Measurements from ENCODE around the gene FCHSD2. TPM values are rescaled to one million over a fixed set of nuclear protein-coding genes. Genes with fewer than 3 reads are reported as not detected.

FCHSD2 gene
- total and polyA plus RNA-seq, 2 of the 13 experiments (the other 11 are each of a cell fraction or from before 2014, with no cell fraction given), result 20.5 to 24.8 TPM

DNA sequence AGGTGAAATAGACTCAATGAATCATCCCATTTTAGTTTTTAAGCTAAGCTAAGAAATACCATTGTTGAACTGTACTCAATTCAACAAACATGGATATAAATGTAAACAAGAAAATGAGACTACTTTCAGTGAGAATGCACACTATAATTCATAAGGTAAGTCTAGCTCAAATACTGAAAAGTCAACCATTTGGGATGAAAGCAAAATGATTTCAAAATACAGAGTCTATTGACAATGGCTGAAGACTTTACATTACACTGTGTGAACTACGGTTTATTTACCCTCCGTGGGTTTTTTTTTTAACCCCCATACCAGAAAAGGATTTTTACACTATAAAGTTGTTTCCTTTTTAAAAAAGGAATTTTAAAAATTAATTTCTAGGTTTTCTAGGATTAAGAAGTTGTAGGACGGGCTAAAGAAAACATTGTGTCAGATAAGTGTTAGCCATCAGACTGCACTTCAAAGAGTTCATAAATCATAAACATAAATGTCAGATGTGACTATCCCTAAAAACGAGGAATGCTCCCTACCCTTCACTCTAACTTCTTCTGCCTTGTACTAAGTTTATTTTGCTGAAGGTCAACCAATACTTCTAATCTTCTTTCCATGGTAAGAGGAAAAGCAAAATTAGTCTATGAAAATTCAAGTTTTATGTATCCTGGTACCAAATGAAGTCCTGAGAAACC, 83.0 kb downstream of the FCHSD2 start (continued):
- TF ChIP-seq ZNF225 (CRISPR knock-in tag; IDR thresholded peaks at IDR 0.05), result no peak
- TF ChIP-seq, protein P1, sequence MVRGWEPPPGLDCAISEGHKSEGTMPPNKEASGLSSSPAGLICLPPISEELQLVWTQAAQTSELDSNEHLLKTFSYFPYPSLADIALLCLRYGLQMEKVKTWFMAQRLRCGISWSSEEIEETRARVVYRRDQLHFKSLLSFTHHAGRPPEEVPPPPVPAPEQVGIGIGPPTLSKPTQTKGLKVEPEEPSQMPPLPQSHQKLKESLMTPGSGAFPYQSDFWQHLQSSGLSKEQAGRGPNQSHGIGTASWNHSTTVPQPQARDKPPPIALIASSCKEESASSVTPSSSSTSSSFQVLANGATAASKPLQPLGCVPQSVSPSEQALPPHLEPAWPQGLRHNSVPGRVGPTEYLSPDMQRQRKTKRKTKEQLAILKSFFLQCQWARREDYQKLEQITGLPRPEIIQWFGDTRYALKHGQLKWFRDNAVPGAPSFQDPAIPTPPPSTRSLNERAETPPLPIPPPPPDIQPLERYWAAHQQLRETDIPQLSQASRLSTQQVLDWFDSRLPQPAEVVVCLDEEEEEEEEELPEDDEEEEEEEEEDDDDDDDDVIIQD (CRISPR knock-in tag; IDR thresholded peaks at IDR 0.05; ENCODE audit: low read depth), result peak; percentile 53; the same call in 1 of the 2 replicates
- TF ChIP-seq, protein P2, sequence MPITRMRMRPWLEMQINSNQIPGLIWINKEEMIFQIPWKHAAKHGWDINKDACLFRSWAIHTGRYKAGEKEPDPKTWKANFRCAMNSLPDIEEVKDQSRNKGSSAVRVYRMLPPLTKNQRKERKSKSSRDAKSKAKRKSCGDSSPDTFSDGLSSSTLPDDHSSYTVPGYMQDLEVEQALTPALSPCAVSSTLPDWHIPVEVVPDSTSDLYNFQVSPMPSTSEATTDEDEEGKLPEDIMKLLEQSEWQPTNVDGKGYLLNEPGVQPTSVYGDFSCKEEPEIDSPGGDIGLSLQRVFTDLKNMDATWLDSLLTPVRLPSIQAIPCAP (CRISPR knock-in tag; IDR thresholded peaks at IDR 0.05; ENCODE audit: low read depth), result no peak
- TF ChIP-seq TEAD2 (CRISPR knock-in tag; IDR thresholded peaks at IDR 0.05), result no peak
- TF ChIP-seq ZFP36 (IDR thresholded peaks at IDR 0.05; ENCODE audit: borderline replicate concordance, low read depth, low read length, partially characterized antibody), result no peak
- no peak for TF ChIP-seq MTA3 (CRISPR knock-in tag; IDR thresholded peaks at IDR 0.05)
- no peak for TF ChIP-seq ZNF629 (CRISPR knock-in tag; conservative IDR thresholded peaks at IDR 0.05)
- TF ChIP-seq ZNF883 (CRISPR knock-in tag; IDR thresholded peaks at IDR 0.05; ENCODE audit: not compliant biosample characterization), result no peak
- TF ChIP-seq CENPX (CRISPR knock-in tag; IDR thresholded peaks at IDR 0.05), result no peak
- TF ChIP-seq, protein P3, sequence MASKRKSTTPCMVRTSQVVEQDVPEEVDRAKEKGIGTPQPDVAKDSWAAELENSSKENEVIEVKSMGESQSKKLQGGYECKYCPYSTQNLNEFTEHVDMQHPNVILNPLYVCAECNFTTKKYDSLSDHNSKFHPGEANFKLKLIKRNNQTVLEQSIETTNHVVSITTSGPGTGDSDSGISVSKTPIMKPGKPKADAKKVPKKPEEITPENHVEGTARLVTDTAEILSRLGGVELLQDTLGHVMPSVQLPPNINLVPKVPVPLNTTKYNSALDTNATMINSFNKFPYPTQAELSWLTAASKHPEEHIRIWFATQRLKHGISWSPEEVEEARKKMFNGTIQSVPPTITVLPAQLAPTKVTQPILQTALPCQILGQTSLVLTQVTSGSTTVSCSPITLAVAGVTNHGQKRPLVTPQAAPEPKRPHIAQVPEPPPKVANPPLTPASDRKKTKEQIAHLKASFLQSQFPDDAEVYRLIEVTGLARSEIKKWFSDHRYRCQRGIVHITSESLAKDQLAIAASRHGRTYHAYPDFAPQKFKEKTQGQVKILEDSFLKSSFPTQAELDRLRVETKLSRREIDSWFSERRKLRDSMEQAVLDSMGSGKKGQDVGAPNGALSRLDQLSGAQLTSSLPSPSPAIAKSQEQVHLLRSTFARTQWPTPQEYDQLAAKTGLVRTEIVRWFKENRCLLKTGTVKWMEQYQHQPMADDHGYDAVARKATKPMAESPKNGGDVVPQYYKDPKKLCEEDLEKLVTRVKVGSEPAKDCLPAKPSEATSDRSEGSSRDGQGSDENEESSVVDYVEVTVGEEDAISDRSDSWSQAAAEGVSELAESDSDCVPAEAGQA (IDR thresholded peaks at IDR 0.05; ENCODE audit: low read depth), result no peak
- TF ChIP-seq, protein P3 (CRISPR knock-in tag; IDR thresholded peaks at IDR 0.05; ENCODE audit: borderline replicate concordance), result no peak
- peak; percentile 47; the same call in 1 of the 2 replicates for TF ChIP-seq RARA (CRISPR knock-in tag; IDR thresholded peaks at IDR 0.05)
- peak; percentile 49; the same call in 1 of the 2 replicates for TF ChIP-seq TBX3 (IDR thresholded peaks at IDR 0.05; ENCODE audit: borderline replicate concordance)
- peak; percentile 59; the same call in 1 of the 2 replicates for TF ChIP-seq CREM (IDR thresholded peaks at IDR 0.05)
- no peak for TF ChIP-seq CREM (CRISPR knock-in tag; IDR thresholded peaks at IDR 0.05)
- TF ChIP-seq, protein P4, sequence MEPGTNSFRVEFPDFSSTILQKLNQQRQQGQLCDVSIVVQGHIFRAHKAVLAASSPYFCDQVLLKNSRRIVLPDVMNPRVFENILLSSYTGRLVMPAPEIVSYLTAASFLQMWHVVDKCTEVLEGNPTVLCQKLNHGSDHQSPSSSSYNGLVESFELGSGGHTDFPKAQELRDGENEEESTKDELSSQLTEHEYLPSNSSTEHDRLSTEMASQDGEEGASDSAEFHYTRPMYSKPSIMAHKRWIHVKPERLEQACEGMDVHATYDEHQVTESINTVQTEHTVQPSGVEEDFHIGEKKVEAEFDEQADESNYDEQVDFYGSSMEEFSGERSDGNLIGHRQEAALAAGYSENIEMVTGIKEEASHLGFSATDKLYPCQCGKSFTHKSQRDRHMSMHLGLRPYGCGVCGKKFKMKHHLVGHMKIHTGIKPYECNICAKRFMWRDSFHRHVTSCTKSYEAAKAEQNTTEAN (CRISPR knock-in tag; conservative IDR thresholded peaks at IDR 0.05), result 0 out of 2 replicates have a peak, but pooled peaks have one; percentile 47
- TF ChIP-seq FOXA1 (IDR thresholded peaks at IDR 0.05), result peak; percentile 72
- peak; percentile 58; the same call in 1 of the 2 replicates for TF ChIP-seq FOXA1 (CRISPR knock-in tag; IDR thresholded peaks at IDR 0.05)
- TF ChIP-seq, protein P5, sequence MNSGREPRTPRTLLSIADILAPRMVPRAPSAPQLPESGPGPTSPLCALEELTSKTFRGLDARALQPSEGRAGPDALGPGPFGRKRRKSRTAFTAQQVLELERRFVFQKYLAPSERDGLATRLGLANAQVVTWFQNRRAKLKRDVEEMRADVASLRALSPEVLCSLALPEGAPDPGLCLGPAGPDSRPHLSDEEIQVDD (CRISPR knock-in tag; IDR thresholded peaks at IDR 0.05; ENCODE audit: borderline replicate concordance), result no peak
